C4-2B (cell line): ENCODE data around the gene ADAMTS1.

Experiments
- ZFX ChIP-seq: fragments of 450-650 bp; IDR thresholded peaks from 2 replicates; pipeline ENCODE4 v1.6.1; 2017
- TF ChIP-seq, protein P1 (sequence below): fragments of 450-650 bp; conservative IDR thresholded peaks from 2 replicates; pipeline ENCODE4 v1.5.1; 2017; ENCODE audit warnings: mild to moderate bottlenecking

DNA sequence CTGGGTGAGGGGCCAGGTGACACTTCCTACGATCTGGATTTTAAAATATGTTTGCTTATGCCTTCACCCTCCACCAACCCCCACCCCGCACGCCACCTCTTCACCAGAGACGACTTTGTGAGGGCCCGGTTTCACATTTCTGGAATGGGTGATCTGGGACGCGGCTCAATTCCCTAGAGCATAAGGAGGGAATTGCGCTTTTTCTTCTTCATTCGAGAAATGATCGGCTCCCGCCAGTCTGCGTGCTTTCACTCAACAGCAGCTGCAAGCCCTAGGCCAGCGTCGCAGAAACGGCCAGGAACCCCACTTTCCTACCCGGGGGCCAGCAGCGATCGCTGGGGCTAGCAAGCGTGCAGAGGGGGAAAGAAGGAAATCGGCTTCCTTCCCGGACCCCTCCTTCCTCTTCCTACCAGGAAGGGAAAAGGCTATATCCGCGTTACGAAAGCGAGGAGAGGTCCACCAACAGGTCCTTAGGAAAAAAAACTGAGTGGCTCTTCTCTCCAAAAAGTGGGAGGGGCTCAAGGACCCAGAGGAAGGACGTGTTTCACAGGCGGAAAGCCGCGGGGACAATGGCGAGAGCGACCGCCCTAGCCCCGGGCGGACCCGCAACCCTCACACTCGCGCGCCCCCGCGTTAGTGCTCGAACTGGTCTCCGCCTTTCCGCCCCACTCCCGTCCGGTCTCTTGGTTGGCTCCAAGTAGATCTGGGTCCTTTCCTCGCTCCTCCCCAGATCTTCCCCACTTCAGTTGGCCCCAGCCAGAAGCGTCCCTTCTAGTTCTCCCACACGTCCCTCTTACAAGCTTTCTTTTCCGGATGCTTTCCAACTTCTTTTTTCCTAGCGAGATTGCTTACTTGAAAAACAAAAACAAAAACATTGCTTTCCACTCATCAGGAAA is 1.1 kb upstream of the ADAMTS1 start:
- TF ChIP-seq, protein P1, sequence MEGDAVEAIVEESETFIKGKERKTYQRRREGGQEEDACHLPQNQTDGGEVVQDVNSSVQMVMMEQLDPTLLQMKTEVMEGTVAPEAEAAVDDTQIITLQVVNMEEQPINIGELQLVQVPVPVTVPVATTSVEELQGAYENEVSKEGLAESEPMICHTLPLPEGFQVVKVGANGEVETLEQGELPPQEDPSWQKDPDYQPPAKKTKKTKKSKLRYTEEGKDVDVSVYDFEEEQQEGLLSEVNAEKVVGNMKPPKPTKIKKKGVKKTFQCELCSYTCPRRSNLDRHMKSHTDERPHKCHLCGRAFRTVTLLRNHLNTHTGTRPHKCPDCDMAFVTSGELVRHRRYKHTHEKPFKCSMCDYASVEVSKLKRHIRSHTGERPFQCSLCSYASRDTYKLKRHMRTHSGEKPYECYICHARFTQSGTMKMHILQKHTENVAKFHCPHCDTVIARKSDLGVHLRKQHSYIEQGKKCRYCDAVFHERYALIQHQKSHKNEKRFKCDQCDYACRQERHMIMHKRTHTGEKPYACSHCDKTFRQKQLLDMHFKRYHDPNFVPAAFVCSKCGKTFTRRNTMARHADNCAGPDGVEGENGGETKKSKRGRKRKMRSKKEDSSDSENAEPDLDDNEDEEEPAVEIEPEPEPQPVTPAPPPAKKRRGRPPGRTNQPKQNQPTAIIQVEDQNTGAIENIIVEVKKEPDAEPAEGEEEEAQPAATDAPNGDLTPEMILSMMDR = no peak; the same call in 1 of the 2 replicates
- TF ChIP-seq ZFX = no peak
